HG02610 (cell line): ENCODE results near the gene ADGRD2.
"Not testable (repeated sequence)": the region's sequence is repeated elsewhere in the genome, so short reads cannot be mapped to it uniquely, and the experiment has no call there.

ENCODE experiments used
- ATAC-seq: cut with Tn5 transposase; IDR thresholded peaks from one replicate; pipeline ENCODE4 v1.9.1; 2021; ENCODE audit warnings: mild to moderate bottlenecking, moderate library complexity; ENCODE audit not compliant: unreplicated experiment

The ADGRD2 gene, protein sequence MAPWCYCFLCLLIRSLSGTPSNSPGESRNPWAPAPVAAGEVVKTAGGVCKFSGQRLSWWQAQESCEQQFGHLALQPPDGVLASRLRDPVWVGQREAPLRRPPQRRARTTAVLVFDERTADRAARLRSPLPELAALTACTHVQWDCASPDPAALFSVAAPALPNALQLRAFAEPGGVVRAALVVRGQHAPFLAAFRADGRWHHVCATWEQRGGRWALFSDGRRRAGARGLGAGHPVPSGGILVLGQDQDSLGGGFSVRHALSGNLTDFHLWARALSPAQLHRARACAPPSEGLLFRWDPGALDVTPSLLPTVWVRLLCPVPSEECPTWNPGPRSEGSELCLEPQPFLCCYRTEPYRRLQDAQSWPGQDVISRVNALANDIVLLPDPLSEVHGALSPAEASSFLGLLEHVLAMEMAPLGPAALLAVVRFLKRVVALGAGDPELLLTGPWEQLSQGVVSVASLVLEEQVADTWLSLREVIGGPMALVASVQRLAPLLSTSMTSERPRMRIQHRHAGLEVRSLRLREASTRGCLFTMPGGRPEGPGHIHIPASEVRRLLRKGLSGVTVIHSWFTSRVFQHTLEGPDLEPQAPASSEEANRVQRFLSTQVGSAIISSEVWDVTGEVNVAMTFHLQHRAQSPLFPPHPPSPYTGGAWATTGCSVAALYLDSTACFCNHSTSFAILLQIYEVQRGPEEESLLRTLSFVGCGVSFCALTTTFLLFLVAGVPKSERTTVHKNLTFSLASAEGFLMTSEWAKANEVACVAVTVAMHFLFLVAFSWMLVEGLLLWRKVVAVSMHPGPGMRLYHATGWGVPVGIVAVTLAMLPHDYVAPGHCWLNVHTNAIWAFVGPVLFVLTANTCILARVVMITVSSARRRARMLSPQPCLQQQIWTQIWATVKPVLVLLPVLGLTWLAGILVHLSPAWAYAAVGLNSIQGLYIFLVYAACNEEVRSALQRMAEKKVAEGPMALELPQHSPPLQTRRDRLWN

DNA sequence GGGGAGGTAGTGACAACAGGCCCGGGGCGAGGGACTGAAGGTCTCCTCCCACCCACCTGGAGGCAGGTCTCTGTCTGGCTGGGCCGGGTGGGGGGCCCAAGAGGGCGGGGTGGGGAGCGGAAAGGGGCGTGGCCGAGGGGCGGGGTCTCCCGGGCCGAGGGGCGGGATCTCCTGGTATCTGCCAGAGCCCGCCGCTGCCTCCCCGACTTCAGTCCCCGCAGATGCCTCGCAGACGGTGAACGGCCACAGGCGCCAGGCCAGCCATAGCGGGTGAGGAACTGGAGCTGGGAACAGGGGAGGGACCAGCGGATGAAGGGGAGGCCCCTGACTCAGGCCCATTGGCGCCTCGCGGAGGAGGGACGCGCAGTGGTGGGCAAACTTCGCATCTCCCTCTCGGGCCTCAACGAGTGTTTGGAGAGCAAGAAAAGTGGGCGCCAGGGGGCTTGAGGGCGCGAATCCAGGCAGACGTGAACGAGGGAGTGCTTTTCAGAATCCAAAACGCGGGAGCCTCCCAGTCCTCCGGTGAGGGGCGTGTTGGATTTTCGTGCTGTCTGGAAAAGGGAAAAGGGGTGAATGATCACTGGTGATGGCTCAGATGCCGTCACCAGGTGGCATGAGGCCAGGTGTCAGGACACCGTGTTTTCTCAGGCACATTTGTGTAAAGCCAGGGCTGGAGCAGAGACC, at the start of gene ADGRD2:
Gene ADGRD2, plus strand, starts transcription at position 211 of the 684 bp plus-strand sequence. CDS start 1,216 bp downstream, outside the sequence.
- no peak for ATAC-seq

DNA sequence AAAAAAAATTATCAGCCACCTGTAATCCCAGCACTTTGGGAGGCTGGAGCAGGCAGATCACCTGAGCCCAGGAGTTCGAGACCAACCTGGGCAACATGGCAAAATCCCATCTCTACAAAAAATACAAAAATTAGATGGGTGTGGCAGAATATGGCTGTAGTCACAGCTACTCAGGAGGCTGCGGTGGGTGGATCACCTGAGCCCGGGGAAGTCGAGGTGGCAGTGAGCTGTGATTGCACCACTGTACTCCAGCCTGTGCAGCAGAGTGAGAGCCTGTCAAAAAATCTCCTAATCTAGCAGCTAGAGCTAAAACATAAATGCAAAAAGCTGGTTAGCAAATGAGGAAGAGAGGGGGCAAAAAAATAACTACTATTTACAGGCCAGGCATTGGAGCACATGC, 47.0 kb upstream of the ADGRD2 start:
- no peak for ATAC-seq

DNA sequence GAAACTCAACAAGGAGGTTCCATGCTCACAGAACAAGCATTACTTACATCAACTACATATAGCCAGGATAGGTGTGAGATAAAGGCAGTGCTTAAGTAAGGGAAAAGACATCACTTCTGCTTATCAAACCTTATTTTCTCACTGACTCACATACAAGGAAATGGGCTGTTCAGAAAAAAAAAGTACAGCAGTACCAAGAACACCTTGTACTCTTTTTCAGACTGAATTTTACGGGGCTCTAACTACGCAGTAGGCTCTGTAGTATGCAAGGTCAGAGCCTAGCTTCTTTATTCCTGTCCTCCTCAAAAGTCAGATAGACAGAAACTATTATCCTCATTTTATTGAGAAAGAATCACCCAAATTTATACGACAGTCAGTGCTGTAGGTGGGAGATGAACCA, 40.8 kb upstream of the ADGRD2 start:
- no peak for ATAC-seq

DNA sequence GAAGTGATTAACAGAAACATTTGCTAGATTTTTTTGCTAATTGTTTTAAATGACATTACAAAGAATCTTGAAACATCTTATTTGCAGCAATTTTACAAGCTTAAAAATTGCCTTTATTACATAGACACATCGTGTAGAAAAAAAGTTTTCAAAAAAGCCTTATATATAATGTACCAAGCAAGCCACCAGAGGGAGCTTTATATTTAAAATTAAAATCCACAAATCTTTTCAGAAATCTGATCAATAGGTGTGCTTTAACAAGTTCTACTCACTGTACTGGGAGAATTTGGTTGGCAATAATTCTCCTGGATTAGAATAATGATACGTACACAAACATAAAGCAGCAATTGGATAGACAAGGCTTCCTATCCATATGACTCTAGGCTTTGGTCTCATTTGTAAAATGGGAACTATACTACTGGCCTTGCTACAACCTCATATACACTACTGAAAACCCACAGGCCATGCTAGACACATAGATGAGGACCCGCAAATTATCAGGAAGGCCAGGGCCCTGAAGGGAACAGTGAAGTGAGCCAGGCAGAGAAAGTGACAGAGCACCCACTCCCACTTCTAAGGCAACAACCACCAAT, 39.8 kb upstream of the ADGRD2 start:
- no peak for ATAC-seq

DNA sequence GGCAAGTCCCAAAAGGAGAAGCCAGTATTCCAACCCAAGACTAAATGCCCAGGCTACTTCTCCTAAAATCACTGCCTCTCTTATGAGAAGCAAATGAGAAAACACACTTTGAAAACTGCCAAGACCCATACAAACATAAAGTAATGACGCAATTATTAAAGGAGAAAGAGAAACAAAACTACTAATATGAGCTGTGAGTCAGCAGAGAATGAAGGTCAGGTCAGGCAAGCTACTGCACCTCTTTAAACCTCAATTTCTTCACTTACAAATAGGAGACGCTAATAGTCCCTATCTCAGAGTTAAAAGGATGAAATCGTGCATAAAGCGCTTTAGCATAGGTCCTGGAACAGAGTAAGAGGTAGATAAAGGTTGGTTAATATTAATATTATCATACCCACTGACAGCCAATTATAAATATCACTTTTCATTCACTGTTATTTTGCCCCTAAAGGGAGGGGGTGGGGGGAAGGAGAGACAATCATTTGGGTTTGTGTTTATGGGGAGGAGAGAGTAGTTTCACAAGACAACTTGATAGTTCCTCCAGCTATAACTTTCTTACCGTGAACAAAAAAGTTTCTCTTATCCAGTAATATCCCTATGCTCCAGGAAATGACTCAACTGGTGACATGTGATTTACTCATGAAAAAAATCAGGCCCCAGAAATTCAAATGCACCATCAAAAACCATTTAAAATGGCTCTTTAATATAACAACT, 38.6 kb upstream of the ADGRD2 start:
- ATAC-seq: no peak

DNA sequence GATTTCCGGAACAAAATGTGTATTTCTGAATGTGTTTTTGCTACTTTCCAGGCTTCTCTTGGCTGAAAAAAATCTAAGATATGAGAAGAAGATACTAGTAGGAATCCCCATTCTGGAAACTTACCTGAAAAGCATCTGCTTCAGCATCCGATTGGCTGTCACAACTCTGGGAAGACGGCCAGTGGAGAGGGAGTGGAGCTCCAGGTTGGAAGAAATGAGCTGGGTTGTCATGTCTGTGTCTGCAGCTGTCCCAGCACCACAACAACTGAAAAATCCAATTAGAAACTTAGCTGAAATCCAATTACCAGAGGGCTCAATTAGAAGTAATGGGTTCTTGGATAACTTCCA, 38.0 kb upstream of the ADGRD2 start:
- no peak for ATAC-seq

DNA sequence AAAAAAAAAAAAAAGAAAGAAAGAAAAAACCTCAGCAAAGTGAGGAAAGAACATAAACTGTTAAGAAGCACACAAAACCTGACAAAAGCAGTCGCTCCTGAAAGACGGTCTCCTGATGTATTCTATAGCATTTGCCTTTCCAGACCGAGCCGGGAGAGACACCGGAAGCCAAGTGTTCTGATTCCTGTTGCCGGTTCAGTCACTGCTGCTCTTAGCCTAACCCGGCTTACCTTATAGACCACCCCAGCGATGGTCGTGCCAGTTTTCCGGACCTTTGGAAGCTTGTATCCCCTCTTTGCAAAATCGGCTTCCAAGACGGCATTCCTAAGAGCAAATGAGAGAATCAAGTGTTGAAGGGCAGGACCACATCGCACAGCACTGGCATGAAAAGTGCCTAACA, 35.6 kb upstream of the ADGRD2 start:
- no peak for ATAC-seq

DNA sequence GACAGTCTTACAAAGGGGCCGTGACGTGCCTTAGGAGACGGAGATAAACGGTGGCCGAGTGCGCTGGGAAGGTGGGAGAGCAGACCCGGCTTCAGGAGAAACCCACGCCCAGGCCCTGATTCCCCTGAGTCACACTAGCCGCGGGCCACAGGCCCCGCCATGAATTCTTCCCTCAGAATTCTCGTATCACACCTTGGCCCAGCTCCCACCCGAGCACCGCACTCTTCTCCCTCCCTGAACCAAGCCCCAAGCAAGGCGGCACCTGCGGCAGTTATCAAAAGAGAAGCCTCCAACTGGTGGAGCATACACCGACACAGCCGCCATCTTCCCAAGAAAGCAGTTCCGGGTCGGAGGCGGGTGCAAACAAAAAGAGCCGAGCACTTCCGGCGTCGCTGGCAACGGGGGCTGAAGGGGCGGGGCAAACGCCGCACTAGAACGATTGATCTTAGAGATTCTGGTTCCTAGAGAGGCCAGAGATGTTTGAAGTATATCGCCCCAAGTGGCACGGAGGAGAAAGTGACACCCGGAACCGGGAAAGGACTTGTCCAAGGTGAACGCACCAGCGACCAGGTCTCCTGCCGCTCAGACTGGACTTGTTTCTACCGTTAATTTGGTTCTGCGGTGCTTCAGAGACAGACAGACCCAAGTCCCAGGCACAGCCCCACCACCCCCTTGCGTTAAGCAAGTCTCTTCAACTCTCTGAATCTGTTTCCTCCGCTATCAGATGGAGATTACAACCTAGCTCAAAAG, 35.0 kb upstream of the ADGRD2 start, which contains the start of gene PSMB7:
Gene PSMB7, minus strand, starts transcription at position 341 of the 750 bp plus-strand sequence. Its CDS starts 17 bp downstream, at position 324.
- peak; percentile 89 for ATAC-seq

DNA sequence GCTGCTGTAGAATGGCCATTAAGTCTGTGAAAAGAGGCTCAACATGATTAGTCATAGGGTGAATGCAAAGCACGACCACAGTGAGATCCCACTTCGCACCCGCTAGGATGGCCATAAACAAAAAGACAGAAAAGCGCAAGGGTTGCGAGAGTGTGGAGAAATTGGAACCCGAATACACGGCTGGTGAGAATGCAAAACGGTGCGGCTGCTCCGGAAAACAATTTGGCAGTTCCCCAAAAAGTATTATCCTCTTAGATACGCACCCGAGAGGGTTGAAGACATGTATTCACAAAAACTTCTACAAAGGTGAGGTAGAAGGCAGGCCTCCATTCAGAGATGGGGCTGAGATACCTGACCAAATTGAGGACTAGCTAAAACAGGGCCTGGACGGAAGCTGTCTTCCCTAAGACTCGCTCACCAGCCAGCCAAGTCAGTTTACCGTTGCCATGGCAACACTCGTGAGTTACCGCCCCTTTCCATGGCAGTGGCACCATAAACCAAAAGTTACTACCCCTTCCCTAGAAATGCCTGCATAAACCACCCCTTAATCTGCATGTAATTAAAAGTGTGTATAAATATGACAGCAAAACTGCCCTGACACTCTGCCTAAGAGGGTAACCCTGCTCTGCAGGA, 34.3 kb upstream of the ADGRD2 start:
- ATAC-seq: no peak

DNA sequence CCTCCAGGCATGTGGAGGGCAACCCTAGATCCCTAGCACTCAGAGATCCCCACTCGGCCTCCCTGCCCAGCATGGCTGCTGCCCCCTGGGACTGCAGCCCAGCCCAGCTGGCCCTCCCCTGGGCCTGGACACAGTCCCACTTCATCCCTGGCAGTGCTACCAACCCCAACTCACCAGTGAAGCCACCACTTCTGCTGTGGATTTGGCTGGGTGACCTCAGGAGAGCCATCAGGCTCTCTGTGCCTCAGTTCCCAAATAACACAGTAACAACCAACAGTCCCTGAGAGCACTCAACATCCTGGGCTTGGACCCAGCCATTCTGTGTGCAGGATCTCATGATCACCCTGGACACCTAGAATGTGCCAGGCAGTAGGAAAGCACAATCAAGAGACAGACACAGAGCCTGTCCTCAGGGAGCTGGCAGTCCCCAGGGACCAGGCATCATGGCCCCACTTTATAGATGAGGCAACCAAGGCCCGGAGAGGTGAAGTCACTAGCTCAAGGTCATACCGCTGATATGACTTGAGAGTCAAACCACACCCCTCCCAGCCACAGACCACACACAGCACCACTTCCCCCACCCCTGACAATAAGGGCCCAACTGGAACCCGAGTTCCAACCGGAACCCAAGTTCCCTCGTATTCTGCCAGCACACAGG, 30.3 kb upstream of the ADGRD2 start:
- ATAC-seq: no peak

DNA sequence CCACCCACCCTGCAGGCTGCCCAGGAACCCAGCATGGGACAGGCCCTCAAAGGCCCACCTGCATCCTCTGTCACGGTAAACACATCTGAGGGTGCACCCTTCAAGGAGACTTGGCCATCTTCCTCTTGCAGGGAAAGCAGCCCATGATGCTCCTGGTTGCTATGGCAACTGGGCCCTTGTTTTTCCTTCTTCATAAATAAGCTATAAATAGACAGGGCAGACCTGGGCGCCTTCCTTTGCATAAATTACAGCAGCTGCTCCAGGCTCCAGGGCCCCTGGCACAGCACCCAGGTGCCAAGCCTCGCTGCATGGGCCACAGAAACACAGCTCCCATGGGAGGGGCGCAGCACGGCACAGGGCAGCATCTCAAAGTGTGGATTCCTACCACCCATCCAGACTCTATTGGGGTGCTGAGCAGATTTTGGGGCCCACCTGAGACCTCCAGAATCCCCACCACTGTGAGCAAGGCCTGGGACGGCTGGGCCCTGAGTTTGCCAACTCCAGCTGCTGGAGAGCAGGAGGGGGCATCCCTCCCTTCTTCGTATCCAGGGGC, 29.2 kb upstream of the ADGRD2 start:
- ATAC-seq: no peak

DNA sequence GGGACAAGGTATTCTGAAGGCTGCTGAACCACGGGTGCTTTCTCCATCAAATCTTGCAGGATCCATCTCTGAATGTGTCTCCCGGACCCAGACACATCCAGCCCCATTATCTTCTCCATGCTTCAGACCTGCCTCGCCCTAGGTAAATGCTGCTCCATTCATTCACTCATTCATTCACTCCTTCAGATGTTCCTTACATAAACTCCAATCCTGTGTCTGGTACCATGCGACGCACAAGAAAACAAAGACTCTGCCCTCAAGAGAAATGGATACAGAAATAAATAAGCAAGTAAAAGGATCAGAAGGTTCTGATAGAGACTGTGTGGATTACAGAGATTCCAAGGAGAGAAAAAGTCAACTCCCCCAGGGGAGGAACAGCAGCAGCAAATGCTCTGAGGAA, 27.1 kb upstream of the ADGRD2 start:
- ATAC-seq: no peak

DNA sequence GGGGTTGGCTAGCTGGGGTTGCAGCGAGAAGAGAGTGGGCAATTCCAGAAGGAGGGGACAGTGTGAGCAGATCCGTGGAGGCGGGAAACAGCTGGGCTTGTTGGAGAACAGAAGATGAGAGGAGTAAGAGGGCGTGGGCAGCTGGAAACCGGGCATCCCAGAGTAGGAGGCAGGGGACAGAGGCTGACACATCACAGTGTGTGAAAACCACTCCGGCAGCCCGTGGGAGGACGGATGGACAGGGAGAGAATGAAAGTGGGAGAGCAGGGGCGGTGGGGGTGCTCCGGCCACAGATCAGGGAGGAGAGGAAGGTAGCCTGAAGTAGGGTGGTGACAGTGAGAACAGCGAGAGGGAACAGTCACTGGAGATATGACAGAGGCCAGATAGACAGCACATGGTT, 26.7 kb upstream of the ADGRD2 start:
- ATAC-seq: no peak

DNA sequence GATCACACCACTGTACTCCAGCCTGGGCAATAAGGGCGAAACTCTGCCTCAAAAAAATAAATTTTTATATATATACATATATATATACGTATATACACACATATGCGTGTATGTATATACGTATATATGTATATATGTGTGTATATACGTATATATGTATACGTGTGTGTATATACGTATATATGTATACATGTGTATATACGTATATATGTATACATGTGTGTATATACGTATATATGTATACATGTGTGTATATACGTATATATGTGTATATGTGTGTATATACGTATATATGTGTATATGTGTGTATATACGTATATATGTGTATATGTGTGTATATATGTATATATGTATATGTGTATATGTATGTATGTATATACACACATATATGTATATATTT, 24.5 kb upstream of the ADGRD2 start:
- ATAC-seq: not testable (repeated sequence)

DNA sequence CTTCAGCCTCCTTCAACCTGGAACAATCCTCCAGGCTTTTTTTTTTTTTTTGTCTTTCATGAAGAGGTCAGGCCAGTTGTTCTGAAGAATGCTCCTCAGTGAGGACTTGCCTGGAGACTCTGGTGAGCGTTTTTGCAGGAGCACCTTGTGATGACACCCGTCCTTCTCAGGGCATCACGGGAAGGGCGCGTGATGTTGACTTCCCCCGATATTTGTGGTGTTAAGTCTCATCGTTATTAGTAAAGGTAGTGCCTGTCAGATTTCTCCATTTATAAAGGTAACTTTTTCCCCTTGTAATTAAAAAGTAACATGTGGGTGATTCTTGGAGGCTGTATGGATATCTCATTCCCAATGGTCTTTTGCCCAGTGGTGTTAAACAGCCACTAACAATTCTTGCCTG, 23.9 kb upstream of the ADGRD2 start:
- ATAC-seq: no peak

DNA sequence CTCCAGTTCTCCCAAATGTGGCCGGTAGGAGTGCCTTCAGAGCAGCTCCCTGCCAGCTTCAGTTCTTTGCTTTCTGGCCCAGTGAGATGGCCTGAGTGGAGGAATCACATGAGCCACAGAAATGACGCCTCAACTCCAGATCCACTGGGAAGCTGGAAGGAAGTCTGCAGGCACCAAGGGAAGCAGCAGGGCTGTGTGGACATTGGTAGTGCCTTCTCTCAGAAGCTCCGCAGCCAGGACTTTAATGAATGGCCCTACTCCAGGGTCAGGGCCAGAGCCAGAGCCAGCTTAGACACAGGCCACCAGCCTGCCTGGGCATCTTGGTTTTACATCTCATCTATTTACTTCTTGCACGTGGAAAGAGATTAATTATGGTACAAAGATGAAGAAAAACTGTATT, 23.0 kb upstream of the ADGRD2 start:
- ATAC-seq: no peak

DNA sequence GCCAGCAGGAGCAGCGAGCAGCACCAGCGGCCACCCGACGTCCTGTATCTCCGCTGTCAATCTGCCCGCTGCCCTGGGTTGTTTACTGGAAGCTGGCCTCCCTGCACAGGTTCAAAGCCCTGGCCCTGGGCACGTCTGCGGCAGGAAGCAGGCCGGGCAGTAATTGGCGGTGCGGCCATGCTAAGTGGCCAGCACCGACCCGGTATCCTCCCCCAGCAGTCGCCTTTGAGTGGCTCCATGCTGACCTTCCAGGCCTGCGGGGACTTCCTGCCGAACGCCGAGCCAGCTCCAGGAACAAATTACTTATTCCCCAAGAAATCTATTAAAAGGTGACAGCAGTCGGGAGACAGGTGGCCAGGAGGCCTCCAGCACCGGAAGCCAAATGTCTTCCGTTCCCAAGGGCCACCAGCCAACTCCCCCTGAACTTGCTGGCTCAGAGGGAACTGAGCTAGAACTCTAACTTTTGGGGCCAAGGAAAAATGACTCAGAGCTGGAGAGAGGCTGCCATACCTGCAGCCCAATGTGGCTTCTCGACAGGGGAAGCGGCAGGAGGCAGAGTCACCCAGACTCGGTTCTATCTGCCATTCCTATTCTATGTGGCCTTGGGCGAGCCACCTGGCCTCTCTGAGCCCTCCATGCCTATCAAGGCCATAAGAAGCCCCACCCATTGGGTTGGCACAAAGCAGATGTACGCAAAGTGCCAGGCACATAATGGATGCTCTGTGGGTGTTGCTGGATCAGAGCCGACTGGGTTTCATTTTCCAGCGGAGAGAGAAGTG, 21.3 kb upstream of the ADGRD2 start:
- no peak for ATAC-seq

DNA sequence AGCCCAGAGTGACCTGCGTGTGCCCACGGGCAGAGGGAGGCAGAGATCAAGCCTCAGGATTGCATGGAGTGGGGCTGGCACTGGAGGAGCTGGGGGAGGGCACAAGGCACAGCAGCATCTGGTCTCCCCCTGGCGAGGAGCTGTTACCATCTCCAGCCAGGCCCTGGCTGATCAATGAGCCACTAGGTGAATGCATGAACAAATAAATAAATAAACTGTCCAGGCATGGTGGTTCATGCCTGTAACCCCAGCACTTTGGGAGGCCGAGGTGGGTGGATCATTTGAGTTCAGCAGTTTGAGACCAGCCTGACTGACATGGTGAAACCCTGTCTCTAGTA, 20.8 kb upstream of the ADGRD2 start:
- ATAC-seq: no peak
